Activated CD8-positive, alpha-beta memory T cell treated with anti-CD3 and anti-CD28 coated beads for 36 hours (primary cell): ENCODE measurements around the gene ACLY. TPM values are rescaled to one million over a fixed set of nuclear protein-coding genes. Genes with fewer than 3 reads are reported as not detected.
"Not testable (repeated sequence)": the region's sequence is repeated elsewhere in the genome, so short reads cannot be mapped to it uniquely, and the experiment has no call there.

ENCODE experiments used
- CTCF ChIA-PET: fragments of 350-600 bp; sonication (Branson Sonifier 250); formaldehyde crosslinking; loops from one replicate; lab custom pipeline; 2021; ENCODE audit warnings: antibody characterized with exemption; lab: Charles Lee
- POLR2A ChIA-PET: fragments of 350-600 bp; sonication (Branson Sonifier 250); formaldehyde crosslinking; loops from one replicate; lab custom pipeline; 2021; ENCODE audit warnings: antibody characterized with exemption; lab: Charles Lee
- total RNA-seq, 2 experiments: library from RNA; stranded (reverse); gene quantifications; one replicate each; pipeline ENCODE4 v1.2.3, GENCODE V29; 2021

The ACLY gene
- total RNA-seq, 2 experiments from 2014 or later, result 204 to 215 TPM

DNA sequence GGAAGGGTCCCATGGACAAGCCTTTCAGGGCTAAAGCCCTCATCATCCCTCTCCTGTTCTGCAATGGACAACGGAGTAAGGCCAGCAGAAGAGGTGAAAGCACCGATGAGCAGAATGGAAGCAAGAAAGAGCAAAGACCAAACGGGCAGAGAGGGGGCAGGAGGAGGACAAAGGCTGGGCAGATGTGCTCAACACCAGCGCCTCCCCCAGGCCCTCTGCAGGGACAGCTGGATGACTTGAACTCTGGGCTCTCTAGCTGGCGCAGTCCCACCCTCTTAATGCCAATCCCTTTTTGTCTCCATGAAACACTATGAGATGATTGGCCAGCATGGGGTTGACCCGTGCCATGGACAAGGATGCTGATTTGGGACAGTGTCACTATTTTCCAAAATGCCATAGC lies 22.0 kb downstream of the ACLY start:
- POLR2A ChIA-PET, result no interaction called here
- CTCF ChIA-PET, result interaction anchor here (0.6 kb wide), 1 partner anchor 32 kb away, joined by 4 read pairs; no protein-coding TSS in a partner anchor

GRCh38 chr17:41895617-41896016 lies 23.1 kb downstream of the ACLY start:
- POLR2A ChIA-PET, result interaction anchor here (0.5 kb wide), 1 partner anchor 8 kb away, joined by 5 read pairs; no protein-coding TSS in a partner anchor
- CTCF ChIA-PET, result no interaction called here

GRCh38 chr17:41894791-41895331 lies 23.9 kb downstream of the ACLY start:
- CTCF ChIA-PET, result no interaction called here
- POLR2A ChIA-PET, result no interaction called here

- POLR2A ChIA-PET, result interaction anchor here (0.7 kb wide), 1 partner anchor 1064 kb away, joined by 8 read pairs; no protein-coding TSS in a partner anchor
- CTCF ChIA-PET, result no interaction called here
Observed at GRCh38 chr17:41893384-41893783, 25.4 kb downstream of the ACLY start.

DNA sequence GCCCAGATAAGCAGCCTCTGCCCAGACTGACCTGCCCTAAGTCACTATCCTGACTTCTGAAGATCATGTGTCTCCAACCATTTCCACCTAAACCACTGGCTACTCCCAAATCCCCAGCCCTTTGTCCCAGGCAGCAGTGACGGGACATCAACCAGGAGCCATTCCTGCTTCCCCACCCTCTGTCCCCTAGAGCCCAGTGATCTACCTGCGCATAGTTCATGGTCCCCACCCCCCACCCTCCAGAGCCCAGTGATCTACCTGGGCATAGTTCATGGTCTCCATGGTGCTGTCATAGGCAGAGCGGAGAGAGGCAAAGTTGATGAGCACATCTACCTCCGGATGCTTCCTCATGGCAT lies 26.8 kb downstream of the ACLY start:
- ChIA-PET POLR2A (no interaction called here), CTCF (no interaction called here)

- POLR2A ChIA-PET, result interaction anchor here (0.6 kb wide), 1 partner anchor 9 kb away, joined by 4 read pairs; no protein-coding TSS in a partner anchor
- CTCF ChIA-PET, result no interaction called here
Observed at GRCh38 chr17:41891135-41892020, 27.4 kb downstream of the ACLY start.

- ChIA-PET POLR2A (no interaction called here), CTCF (interaction anchor here (1.5 kb wide), 1 partner anchor 17 kb away, joined by 3 read pairs; no protein-coding TSS in a partner anchor)
Observed at GRCh38 chr17:41888332-41888965, 30.3 kb downstream of the ACLY start.

GRCh38 chr17:41885733-41886132 lies 33.0 kb downstream of the ACLY start:
- POLR2A ChIA-PET, result no interaction called here

GRCh38 chr17:41882756-41883155 lies 36.0 kb downstream of the ACLY start:
- ChIA-PET CTCF (no interaction called here), POLR2A (no interaction called here)

More at GRCh38 chr17:41885733-41886132, 33.0 kb downstream of the ACLY start:
- CTCF ChIA-PET, result no interaction called here

DNA sequence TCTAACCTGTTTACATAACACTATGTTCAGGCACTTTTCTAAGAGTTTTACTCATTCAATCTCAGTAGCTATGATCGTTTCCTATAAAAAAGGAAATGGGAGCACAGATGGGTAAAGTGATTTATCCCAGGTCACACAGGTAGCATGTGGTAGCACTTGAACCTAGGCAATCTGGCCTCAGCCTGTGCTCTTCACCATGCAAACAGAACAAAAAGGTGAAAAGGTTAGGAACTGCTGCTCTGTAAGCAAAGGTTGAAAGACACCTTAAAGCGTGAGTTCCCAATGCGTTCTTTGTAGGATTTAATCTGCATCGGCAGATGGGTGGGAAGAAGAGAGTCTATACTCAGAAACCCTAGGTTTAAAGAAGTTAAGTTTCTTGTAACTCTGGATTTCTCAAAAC lies 38.6 kb downstream of the ACLY start:
- ChIA-PET POLR2A (no interaction called here), CTCF (interaction anchor here (0.6 kb wide), 2 partner anchors 18 to 126 kb away, joined by 3 to 4 read pairs; no protein-coding TSS in a partner anchor)

- POLR2A ChIA-PET, result not testable (repeated sequence)
- CTCF ChIA-PET, result interaction anchor here (1.8 kb wide), 1 partner anchor 9 kb away, joined by 7 read pairs; the partner anchor contains the start of gene KLHL11
Observed at GRCh38 chr17:41874293-41874670, 44.5 kb downstream of the ACLY start.

DNA sequence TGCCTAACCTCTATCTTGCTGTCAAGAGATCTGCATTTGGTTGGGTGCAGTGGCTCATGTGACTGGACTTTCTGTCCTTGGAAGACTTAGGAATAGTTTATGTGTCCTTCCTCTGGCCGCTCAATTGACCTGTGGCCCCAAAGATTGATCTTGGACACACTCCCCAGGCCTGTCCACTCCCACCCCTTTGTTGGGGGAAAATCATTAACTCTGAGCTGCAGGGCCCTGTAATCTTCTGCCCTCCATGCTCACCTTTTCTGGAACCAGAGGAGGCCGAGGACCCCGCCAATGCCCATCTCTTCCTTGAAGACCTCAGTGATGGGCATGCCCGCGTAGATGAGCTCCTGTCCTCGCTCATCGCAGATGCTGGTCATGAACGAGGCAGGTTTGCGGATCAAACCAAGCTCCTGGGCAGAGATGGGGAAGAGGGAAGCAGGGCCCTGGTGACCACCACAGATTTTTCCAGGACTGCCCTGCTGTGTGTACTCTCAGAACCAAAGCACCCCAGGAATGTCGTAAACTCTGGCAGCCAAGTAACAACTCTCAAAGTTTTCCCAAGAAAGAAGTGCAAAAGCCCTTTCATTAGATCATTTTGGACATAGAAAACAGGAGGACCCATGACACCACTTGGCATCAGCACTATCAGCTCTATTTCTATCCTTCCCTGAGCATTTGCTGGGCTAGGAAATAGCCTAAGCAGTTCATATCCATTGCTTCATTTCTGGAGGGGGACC lies 45.0 kb downstream of the ACLY start:
- CTCF ChIA-PET, result interaction anchor here (0.6 to 1.8 kb wide), 2 partner anchors 9 to 623 kb away, joined by 4 to 7 read pairs; partner anchors contain the start of gene KLHL11
- POLR2A ChIA-PET, result no interaction called here

- CTCF ChIA-PET, result interaction anchor here (1.2 kb wide), 1 partner anchor 16 kb away, joined by 3 read pairs; no protein-coding TSS in a partner anchor
- POLR2A ChIA-PET, result interaction anchor here (0.5 kb wide), 1 partner anchor 7 kb away, joined by 5 read pairs; no protein-coding TSS in a partner anchor
Observed at GRCh38 chr17:41871789-41872188, 47.0 kb downstream of the ACLY start.

DNA sequence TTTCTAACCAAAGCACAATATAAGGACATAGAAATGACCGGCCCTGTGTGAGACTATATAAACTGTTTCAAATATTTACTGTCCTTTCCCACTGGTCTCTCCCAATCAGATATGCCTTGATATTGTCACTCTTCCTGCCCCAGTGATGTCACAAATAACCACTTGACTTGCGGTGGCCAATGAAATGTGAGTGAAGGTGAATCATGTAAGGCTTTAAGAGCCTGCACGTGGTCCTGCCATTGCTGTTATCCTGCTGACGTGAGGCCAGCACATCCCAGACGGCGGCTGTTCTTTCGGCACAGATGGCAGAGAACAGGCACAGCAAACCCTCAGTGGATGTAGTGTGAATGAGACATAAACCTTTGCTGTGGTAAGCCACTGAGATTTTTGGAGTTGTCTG lies 48.1 kb downstream of the ACLY start:
- ChIA-PET POLR2A (interaction anchor here (0.5 kb wide), 1 partner anchor 723 kb away, joined by 5 read pairs; no protein-coding TSS in a partner anchor), CTCF (interaction anchor here (0.7 to 1.2 kb wide), 3 partner anchors 17 to 97 kb away, joined by 3 read pairs; no protein-coding TSS in a partner anchor)

- POLR2A ChIA-PET, result no interaction called here
- CTCF ChIA-PET, result interaction anchor here (1.0 kb wide), 1 partner anchor 35 kb away, joined by 3 read pairs; no protein-coding TSS in a partner anchor
Observed at GRCh38 chr17:41870097-41870496, 48.7 kb downstream of the ACLY start.

DNA sequence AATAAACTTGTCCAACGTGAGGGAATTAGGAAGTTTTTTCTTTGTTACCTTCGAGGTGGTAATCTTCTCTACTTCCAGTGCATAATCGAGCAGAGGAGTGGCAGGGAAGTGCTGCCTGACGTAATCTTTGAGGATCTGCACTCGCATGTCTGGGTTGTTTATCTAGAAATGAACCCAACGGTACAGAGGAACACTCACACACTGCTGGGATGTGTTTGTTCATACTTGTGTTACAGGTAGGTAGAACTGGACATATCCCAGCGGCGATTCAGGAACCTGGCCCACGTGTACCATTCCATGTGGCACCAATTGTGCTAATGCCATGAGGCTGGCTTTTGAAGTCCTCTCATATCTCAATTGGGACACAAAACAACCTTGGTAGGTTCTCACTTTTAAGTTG lies 49.3 kb downstream of the ACLY start:
- ChIA-PET CTCF (no interaction called here), POLR2A (no interaction called here)

GRCh38 chr17:41868568-41868967 lies 50.2 kb downstream of the ACLY start:
- CTCF ChIA-PET, result interaction anchor here (0.6 kb wide), 1 partner anchor 860 kb away, joined by 3 read pairs; no protein-coding TSS in a partner anchor
- POLR2A ChIA-PET, result no interaction called here

GRCh38 chr17:41865596-41865893 lies 53.2 kb downstream of the ACLY start:
- POLR2A ChIA-PET, result interaction anchor here (0.6 to 2.5 kb wide), 5 partner anchors 18 to 733 kb away, joined by 3 to 8 read pairs (median 7); partner anchors contain the start of genes ACLY, EIF1 and P3H4
- CTCF ChIA-PET, result interaction anchor here (0.6 to 2.1 kb wide), 2 partner anchors 8 to 53 kb away, joined by 3 to 7 read pairs; partner anchors contain the start of gene ACLY
